HFFc6 (cell line): Measurements from ENCODE around the gene INHBB. TPM values are rescaled to one million over a fixed set of nuclear protein-coding genes. Genes with fewer than 3 reads are reported as not detected.

Experiments
- DNase-seq: peaks from one replicate; pipeline ENCODE4 v3.0.0-alpha.2; 2018
- H3K27ac Mint-ChIP-seq: 2 replicates; pipeline ENCODE4 v1.8.0; 2020; ENCODE audit warnings: mild to moderate bottlenecking, mixed read lengths
- H3K27me3 Mint-ChIP-seq: 2 replicates; pipeline ENCODE4 v1.8.0; 2021; ENCODE audit warnings: mild to moderate bottlenecking, moderate library complexity, mixed read lengths; ENCODE audit not compliant: insufficient read depth
- H3K36me3 Mint-ChIP-seq: 2 replicates; pipeline ENCODE4 v1.8.0; 2021; ENCODE audit warnings: low read depth, mixed read lengths
- H3K4me1 Mint-ChIP-seq: 2 replicates; pipeline ENCODE4 v1.8.0; 2020; ENCODE audit warnings: low read depth, mixed read lengths
- H3K4me3 Mint-ChIP-seq: 2 replicates; pipeline ENCODE4 v1.8.0; 2020; ENCODE audit warnings: mild to moderate bottlenecking, moderate library complexity, mixed read lengths
- H3K9me3 Mint-ChIP-seq: 2 replicates; pipeline ENCODE4 v1.8.0; 2020; ENCODE audit warnings: mild to moderate bottlenecking, mixed read lengths
- CTCF ChIP-seq: fragments of 200-600 bp; sonication (generic); IDR thresholded peaks from 2 replicates; pipeline ENCODE4 v1.5.0; 2021; ENCODE audit warnings: antibody characterized with exemption, mild to moderate bottlenecking
- total RNA-seq, 6 experiments: library from RNA; stranded (reverse); fragmentation: NEBNext Ultra II Directional; extraction: Animal tissue kit (Norgen Biotek cat#: 25700); gene quantifications; 2 replicates in 1 of 6; 3 replicates in 5 of 6; pipeline ENCODE4 v1.2.3, GENCODE V29; 2021

Gene INHBB
- total RNA-seq, 6 experiments from 2014 or later: 0.47 to 1.6 (median 1.1) TPM

- Mint-ChIP-seq H3K36me3 (no peaks in the 10 kb centered on the region), H3K4me3 (no peak overlapping the region), H3K4me1 (peaks cover 17% of the 10 kb centered on the region), H3K27ac (no peak overlapping the region), H3K9me3 (no peaks in the 10 kb centered on the region), H3K27me3 (peaks cover 34% of the 10 kb centered on the region)
- no peak for DNase-seq
- TF ChIP-seq CTCF: no peak
These were observed 2.9 kb upstream of the INHBB start for GRCh38 chr2:120343100-120343432.

GRCh38 chr2:120343433-120344105 is 2.4 kb upstream of the INHBB start:
- H3K4me3 Mint-ChIP-seq: peak overlapping the region; percentile 34; the same call in 1 of the 2 replicates
- no peaks in the 10 kb centered on the region for H3K36me3 Mint-ChIP-seq
- H3K27me3 Mint-ChIP-seq: peaks cover 35% of the 10 kb centered on the region
- H3K4me1 Mint-ChIP-seq: peaks cover 17% of the 10 kb centered on the region
- H3K27ac Mint-ChIP-seq: no peak overlapping the region
- peak; percentile 90 for TF ChIP-seq CTCF
- DNase-seq: peak; percentile 61
- no peaks in the 10 kb centered on the region for H3K9me3 Mint-ChIP-seq

- no peak for DNase-seq
- TF ChIP-seq CTCF: peak; percentile 18; the same call in 1 of the 2 replicates
- Mint-ChIP-seq H3K4me3 (no peak overlapping the region), H3K9me3 (no peaks in the 10 kb centered on the region), H3K27me3 (peaks cover 31% of the 10 kb centered on the region), H3K27ac (no peak overlapping the region), H3K4me1 (peaks cover 17% of the 10 kb centered on the region), H3K36me3 (no peaks in the 10 kb centered on the region)
These were observed 1.5 kb upstream of the INHBB start for GRCh38 chr2:120344214-120344975.

GRCh38 chr2:120344976-120345581 is 857 bp upstream of the INHBB start:
- Mint-ChIP-seq H3K9me3 (no peaks in the 10 kb centered on the region), H3K27ac (no peak overlapping the region), H3K4me1 (peaks cover 17% of the 10 kb centered on the region), H3K4me3 (no peak overlapping the region), H3K27me3 (peaks cover 28% of the 10 kb centered on the region), H3K36me3 (no peaks in the 10 kb centered on the region)
- DNase-seq: no peak
- TF ChIP-seq CTCF: no peak

- H3K9me3 Mint-ChIP-seq: no peaks in the 10 kb centered on the region
- TF ChIP-seq CTCF: no peak
- peaks cover 30% of the 10 kb centered on the region for H3K27me3 Mint-ChIP-seq
- DNase-seq: no peak
- H3K36me3 Mint-ChIP-seq: no peaks in the 10 kb centered on the region
- H3K4me3 Mint-ChIP-seq: no peak overlapping the region
- H3K4me1 Mint-ChIP-seq: peaks cover 17% of the 10 kb centered on the region
- no peak overlapping the region for H3K27ac Mint-ChIP-seq
These were observed 328 bp upstream of the INHBB start for GRCh38 chr2:120345608-120346007.
